Activated CD4-positive, alpha-beta T cell treated with anti-CD3 and anti-CD28 coated beads, Interleukin-2, amount 50 U/mL, for 1 hour (primary cell): ENCODE results near the gene TSPY9.
"Not testable (repeated sequence)": the region's sequence is repeated elsewhere in the genome, so short reads cannot be mapped to it uniquely, and the experiment has no call there.

Source experiments
- DNase-seq: peaks from one replicate; pipeline ENCODE4 v3.0.0-alpha.2; 2020

Gene TSPY9, protein sequence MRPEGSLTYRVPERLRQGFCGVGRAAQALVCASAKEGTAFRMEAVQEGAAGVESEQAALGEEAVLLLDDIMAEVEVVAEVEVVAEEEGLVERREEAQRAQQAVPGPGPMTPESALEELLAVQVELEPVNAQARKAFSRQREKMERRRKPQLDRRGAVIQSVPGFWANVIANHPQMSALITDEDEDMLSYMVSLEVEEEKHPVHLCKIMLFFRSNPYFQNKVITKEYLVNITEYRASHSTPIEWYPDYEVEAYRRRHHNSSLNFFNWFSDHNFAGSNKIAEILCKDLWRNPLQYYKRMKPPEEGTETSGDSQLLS

DNA sequence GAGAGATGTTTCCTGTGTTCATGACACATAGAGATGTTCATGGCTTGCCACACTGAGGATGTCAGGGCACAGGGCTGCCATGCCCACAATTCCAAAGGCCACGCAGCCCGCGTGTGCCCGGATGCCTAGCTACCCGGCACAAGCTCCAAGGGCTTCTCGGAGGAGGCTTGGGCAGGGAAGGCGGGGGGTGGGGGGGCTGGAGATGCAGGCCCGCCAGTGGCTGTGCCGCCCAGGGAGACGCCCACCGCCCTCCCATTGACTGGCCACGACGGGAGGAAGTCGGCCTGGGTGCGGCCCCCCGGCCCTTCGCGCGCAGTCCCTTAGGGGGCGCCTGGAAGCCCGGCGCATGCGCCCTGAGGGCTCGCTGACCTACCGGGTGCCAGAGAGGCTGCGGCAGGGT, at the start of gene TSPY9:
Gene TSPY9, plus strand, starts transcription at position 301 of the 400 bp plus-strand sequence. Its CDS starts 46 bp downstream, at position 347.
- not testable (repeated sequence) for DNase-seq

DNA sequence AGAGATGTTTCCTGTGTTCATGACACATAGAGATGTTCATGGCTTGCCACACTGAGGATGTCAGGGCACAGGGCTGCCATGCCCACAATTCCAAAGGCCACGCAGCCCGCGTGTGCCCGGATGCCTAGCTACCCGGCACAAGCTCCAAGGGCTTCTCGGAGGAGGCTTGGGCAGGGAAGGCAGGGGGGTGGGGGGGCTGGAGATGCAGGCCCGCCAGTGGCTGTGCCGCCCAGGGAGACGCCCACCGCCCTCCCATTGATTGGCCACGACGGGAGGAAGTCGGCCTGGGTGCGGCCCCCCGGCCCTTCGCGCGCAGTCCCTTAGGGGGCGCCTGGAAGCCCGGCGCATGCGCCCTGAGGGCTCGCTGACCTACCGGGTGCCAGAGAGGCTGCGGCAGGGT, 20.4 kb upstream of the TSPY9 start, which contains the start of gene TSPY1:
Gene TSPY1, plus strand, starts transcription at position 301 of the 400 bp plus-strand sequence. Its CDS starts 46 bp downstream, at position 347.
- not testable (repeated sequence) for DNase-seq

DNA sequence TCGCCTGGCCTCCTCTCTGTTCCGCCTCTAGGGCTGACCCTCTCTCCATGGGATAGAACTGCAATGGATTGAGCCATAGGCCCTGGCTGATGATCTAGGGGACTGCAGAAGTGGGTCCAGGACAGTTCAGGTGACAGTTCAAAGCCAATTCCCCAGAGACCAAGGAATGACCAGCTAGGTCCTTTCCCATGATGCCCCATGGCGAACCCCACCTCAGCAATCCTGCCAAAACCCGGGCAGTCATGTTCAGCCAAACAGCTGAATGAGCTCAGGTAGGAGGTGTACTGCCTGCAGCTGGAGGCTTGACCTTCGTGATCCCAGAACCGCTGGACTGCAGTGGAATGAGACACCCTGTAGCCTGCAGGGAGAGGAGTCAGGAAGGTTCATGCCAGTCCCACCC, 17.3 kb downstream of the TSPY9 start:
- not testable (repeated sequence) for DNase-seq

- not testable (repeated sequence) for DNase-seq
These were observed 29.2 kb downstream of the TSPY9 start for GRCh38 chrY:9516287-9516686.

GRCh38 chrY:9527580-9527979, 40.5 kb downstream of the TSPY9 start, which contains the start of gene TSPY10:
Gene TSPY10, plus strand, starts transcription at chrY:9527880. Its CDS starts 46 bp downstream, at chrY:9527926.
- not testable (repeated sequence) for DNase-seq
